Measurements from ENCODE around the gene SCAMP4. TPM values are rescaled to one million over a fixed set of nuclear protein-coding genes. Genes with fewer than 3 reads are reported as not detected.

SCAMP4 gene
- total RNA-seq, 6 experiments from 2014 or later = 51.7 to 84.8 (median 58.5) TPM

GRCh38 chr19:1970003-1970805 is 65.0 kb downstream of the SCAMP4 start:
- TF ChIP-seq, protein P1, sequence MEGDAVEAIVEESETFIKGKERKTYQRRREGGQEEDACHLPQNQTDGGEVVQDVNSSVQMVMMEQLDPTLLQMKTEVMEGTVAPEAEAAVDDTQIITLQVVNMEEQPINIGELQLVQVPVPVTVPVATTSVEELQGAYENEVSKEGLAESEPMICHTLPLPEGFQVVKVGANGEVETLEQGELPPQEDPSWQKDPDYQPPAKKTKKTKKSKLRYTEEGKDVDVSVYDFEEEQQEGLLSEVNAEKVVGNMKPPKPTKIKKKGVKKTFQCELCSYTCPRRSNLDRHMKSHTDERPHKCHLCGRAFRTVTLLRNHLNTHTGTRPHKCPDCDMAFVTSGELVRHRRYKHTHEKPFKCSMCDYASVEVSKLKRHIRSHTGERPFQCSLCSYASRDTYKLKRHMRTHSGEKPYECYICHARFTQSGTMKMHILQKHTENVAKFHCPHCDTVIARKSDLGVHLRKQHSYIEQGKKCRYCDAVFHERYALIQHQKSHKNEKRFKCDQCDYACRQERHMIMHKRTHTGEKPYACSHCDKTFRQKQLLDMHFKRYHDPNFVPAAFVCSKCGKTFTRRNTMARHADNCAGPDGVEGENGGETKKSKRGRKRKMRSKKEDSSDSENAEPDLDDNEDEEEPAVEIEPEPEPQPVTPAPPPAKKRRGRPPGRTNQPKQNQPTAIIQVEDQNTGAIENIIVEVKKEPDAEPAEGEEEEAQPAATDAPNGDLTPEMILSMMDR (IDR thresholded peaks at IDR 0.05) = no peak
- no peak for DNase-seq
- Mint-ChIP-seq H3K9me3 (no peaks in the 10 kb centered on the region), H3K27ac (peak overlapping the region; percentile 61; the same call in 1 of the 2 replicates), H3K4me3 (no peak overlapping the region), H3K27me3 (ENCODE audit: insufficient read depth) (no peaks in the 10 kb centered on the region), H3K36me3 (ENCODE audit: low read depth) (0 out of 2 replicates have a peak, but pooled peaks cover 3% of the 10 kb centered on the region), H3K4me1 (ENCODE audit: low read depth) (no peaks in the 10 kb centered on the region; the same call in 1 of the 2 replicates)

DNA sequence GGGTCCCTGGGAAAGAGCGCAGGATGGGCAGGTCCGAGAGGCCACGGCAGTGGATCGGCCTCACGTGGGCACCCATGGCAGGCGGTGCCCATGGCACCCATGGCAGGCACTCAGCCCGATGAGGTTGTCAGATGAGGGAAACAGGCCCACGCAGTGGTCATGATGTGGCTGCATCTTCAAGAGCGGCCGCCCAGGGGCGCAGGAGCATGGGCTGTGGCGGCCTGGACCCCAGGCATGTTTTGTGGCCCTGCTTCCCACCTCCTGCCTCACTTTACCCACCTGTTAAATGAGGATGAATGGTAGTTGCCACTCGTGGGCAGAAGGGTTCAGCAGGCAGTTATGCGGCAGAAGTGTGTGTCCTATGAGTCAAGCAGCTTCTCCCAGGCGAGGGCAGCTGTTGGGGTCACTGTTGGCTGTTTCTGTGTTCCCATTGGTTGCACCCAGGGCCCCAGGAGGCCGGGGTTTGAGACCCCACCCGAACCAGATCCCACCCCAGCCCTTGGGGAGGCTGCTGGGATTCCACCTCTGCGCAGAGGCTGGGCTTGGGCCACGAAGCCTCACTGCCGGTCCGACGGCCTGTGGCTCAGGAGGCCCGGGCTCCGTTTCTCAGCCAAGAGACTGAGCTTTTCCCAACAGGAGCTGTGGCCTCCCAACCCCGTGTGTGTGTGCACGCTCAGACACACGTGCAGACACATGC is 65.8 kb downstream of the SCAMP4 start:
- Mint-ChIP-seq H3K27ac (peak overlapping the region; percentile 61; the same call in 1 of the 2 replicates), H3K36me3 (ENCODE audit: low read depth) (0 out of 2 replicates have a peak, but pooled peaks cover 3% of the 10 kb centered on the region), H3K9me3 (no peaks in the 10 kb centered on the region), H3K4me1 (ENCODE audit: low read depth) (no peaks in the 10 kb centered on the region; the same call in 1 of the 2 replicates), H3K27me3 (ENCODE audit: insufficient read depth) (no peaks in the 10 kb centered on the region; the same call in 1 of the 2 replicates), H3K4me3 (no peak overlapping the region)
- TF ChIP-seq, protein P1 (IDR thresholded peaks at IDR 0.05) = no peak
- no peak for DNase-seq

DNA sequence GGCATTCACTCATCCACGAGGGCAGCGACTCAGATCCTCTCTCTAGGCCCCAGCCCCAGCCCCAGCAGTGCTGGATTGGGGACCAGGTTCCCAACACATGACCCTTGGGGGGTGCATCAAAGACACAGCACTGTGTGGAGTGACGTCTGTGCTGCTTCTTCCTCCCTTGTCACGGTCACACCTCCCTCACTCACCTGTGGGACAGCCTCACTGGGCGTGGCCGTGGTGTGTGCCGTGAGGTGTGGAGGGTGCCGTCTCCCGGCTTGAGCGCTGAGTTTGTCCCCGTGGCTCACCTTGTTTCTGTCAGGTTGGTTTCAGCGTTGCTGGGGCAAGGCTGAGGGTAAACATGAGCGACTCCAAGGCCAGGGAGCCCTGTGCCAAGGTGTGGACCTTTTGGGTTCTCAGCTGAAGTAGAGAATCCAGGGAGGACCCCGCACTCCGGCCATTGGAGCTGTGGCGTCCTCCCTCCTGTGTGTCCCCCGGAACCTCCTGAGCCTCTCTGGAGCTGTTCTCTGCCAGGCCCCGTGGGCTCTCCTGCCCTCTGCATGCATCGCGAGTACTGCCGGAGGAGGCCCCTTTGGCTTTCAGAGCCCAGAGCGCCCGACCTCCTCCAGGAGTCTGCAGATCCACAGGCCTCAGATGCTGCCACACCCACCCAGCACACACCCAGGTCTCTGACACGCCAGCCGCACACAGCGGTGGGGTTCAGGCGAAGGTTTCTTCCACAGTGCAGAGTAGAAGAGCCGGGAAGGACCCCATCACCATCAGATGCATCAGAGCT is 69.4 kb downstream of the SCAMP4 start:
- no peak for DNase-seq
- TF ChIP-seq, protein P1 (IDR thresholded peaks at IDR 0.05) = no peak
- Mint-ChIP-seq H3K36me3 (ENCODE audit: low read depth) (0 out of 2 replicates have a peak, but pooled peaks cover 3% of the 10 kb centered on the region), H3K27ac (no peak overlapping the region), H3K4me3 (no peak overlapping the region), H3K4me1 (ENCODE audit: low read depth) (no peaks in the 10 kb centered on the region; the same call in 1 of the 2 replicates), H3K27me3 (ENCODE audit: insufficient read depth) (no peaks in the 10 kb centered on the region; the same call in none of the 2 replicates), H3K9me3 (no peaks in the 10 kb centered on the region)

DNA sequence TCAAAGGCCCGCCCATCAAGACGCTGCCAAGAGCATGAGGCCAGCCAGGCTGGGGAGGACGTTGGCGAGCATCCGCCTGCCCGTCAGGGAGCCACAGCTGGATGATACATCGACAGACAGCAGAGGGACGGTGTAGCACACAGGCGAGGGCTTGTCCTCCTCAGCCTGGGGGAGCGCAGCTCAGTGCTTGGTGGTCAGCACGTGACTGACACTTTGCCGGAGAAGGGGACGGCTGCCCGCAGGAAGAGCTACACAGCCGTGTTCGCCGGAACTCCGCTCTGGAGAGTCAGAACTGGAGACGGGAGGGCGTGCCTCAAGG is 69.9 kb downstream of the SCAMP4 start:
- no peak overlapping the region for H3K27ac Mint-ChIP-seq
- TF ChIP-seq, protein P1 (IDR thresholded peaks at IDR 0.05) = no peak
- no peak for DNase-seq

More for the DNA sequence above, 69.9 kb downstream of the SCAMP4 start:
- Mint-ChIP-seq H3K4me1 (ENCODE audit: low read depth) (no peaks in the 10 kb centered on the region; the same call in 1 of the 2 replicates), H3K9me3 (no peaks in the 10 kb centered on the region), H3K4me3 (no peak overlapping the region), H3K27me3 (ENCODE audit: insufficient read depth) (no peaks in the 10 kb centered on the region; the same call in none of the 2 replicates), H3K36me3 (ENCODE audit: low read depth) (0 out of 2 replicates have a peak, but pooled peaks cover 3% of the 10 kb centered on the region)

Other genes with a start within 250 kb of the SCAMP4 start
- not detected for gene ONECUT3, start 151.9 kb upstream of the SCAMP4 start, total RNA-seq (2021; fragmentation: NEBNext Ultra II Directional; extraction: Animal tissue kit (Norgen Biotek cat#: 25700))
- gene ATP8B3, start 93.1 kb upstream of the SCAMP4 start, total RNA-seq (2021; fragmentation: NEBNext Ultra II Directional; extraction: Animal tissue kit (Norgen Biotek cat#: 25700)) = 1 to 10 TPM; 4.9 to 8.8 (median 7.6) TPM
- gene REXO1, start 56.9 kb upstream of the SCAMP4 start, total RNA-seq (2021; fragmentation: NEBNext Ultra II Directional; extraction: Animal tissue kit (Norgen Biotek cat#: 25700)) = 10 to 100 TPM; 32.9 to 38.2 (median 34.6) TPM
- gene KLF16, start 41.8 kb upstream of the SCAMP4 start, total RNA-seq (2021; fragmentation: NEBNext Ultra II Directional; extraction: Animal tissue kit (Norgen Biotek cat#: 25700)) = 10 to 100 TPM; 37.7 to 48.3 (median 41.6) TPM
- 10 to 100 TPM; 61.0 to 80.0 (median 67.9) TPM for gene ABHD17A, start 19.9 kb upstream of the SCAMP4 start, total RNA-seq (2021; fragmentation: NEBNext Ultra II Directional; extraction: Animal tissue kit (Norgen Biotek cat#: 25700))
- gene ADAT3, start within 50 bp of the SCAMP4 start, total RNA-seq (2021; fragmentation: NEBNext Ultra II Directional; extraction: Animal tissue kit (Norgen Biotek cat#: 25700)) = 1 to 10 TPM; 2.3 to 4.2 (median 3.0) TPM
- 10 to 100 TPM; 44.8 to 52.0 (median 51.1) TPM for gene CSNK1G2, start 35.8 kb downstream of the SCAMP4 start, total RNA-seq (2021; fragmentation: NEBNext Ultra II Directional; extraction: Animal tissue kit (Norgen Biotek cat#: 25700))
- 10 to 100 TPM; 74.1 to 95.6 (median 84.7) TPM for gene BTBD2, start 110.3 kb downstream of the SCAMP4 start, total RNA-seq (2021; fragmentation: NEBNext Ultra II Directional; extraction: Animal tissue kit (Norgen Biotek cat#: 25700))
- 10 to 100 TPM; 61.5 to 82.9 (median 65.2) TPM for gene MKNK2, start 145.8 kb downstream of the SCAMP4 start, total RNA-seq (2021; fragmentation: NEBNext Ultra II Directional; extraction: Animal tissue kit (Norgen Biotek cat#: 25700))
- gene MOB3A, start 190.9 kb downstream of the SCAMP4 start, total RNA-seq (2021; fragmentation: NEBNext Ultra II Directional; extraction: Animal tissue kit (Norgen Biotek cat#: 25700)) = 10 to 100 TPM; 47.1 to 52.6 (median 51.2) TPM
- 1 to 10 TPM in 5 of 6 experiments, under 1 TPM in 1; 0.68 to 1.9 (median 1.5) TPM for gene IZUMO4, start 191.5 kb downstream of the SCAMP4 start, total RNA-seq (2021; fragmentation: NEBNext Ultra II Directional; extraction: Animal tissue kit (Norgen Biotek cat#: 25700))
- 100 to 1,000 TPM; 139 to 169 (median 151) TPM for gene AP3D1, start 246.2 kb downstream of the SCAMP4 start, total RNA-seq (2021; fragmentation: NEBNext Ultra II Directional; extraction: Animal tissue kit (Norgen Biotek cat#: 25700))